Thyroid gland (tissue), 4 donors: Measurements from ENCODE around the gene SERPINB6. TPM values are rescaled to one million over a fixed set of nuclear protein-coding genes. Genes with fewer than 3 reads are reported as not detected.

Experiments
- DNase-seq, 2 donors: peaks; one replicate each; pipeline ENCODE4 v3.0.0-alpha.2; 2019
- H3K27ac ChIP-seq, 3 donors: fragments of 200-600 bp; sonication (generic); 1 replicate in 2 of 3; 2 replicates in 1 of 3; pipeline ENCODE4 v1.5.1; 2016 to 2019; ENCODE audit warnings: mild to moderate bottlenecking in 1 of 3, moderate library complexity in 1 of 3
- H3K27me3 ChIP-seq: fragments of 200-600 bp; sonication (generic); one replicate; pipeline ENCODE4 v1.5.1; 2019
- H3K36me3 ChIP-seq, 2 donors: fragments of 200-600 bp; sonication (generic); one replicate each; pipeline ENCODE4 v1.5.1; 2016 to 2019
- H3K4me1 ChIP-seq, 2 donors: fragments of 200-600 bp; sonication (generic); one replicate each; pipeline ENCODE4 v1.5.1; 2017 to 2019
- H3K4me3 ChIP-seq, 3 donors: fragments of 200-600 bp; sonication (generic); replicated peaks in 1 of 3; 1 replicate in 2 of 3; 2 replicates in 1 of 3; pipeline ENCODE4 v1.5.1; 2016; ENCODE audit warnings: mild to moderate bottlenecking in 1 of 3
- H3K9me3 ChIP-seq: fragments of 200-600 bp; sonication (generic); one replicate; pipeline ENCODE4 v1.5.1; 2017
- CTCF ChIP-seq, 6 experiments: fragments of 200-600 bp in 3 of 6; fragments of 450-650 bp in 3 of 6; sonication (generic) in 3 of 6; IDR thresholded peaks; one replicate each; pipeline ENCODE4 v1.5.1; 2016 to 2019; ENCODE audit warnings: antibody characterized with exemption in 6 of 6, mild to moderate bottlenecking in 2 of 6, inconsistent platforms in 1 of 6, moderate library complexity in 1 of 6
- POLR2A ChIP-seq, 2 donors: fragments of 450-650 bp; IDR thresholded peaks; one replicate each; pipeline ENCODE4 v1.6.1; 2017; ENCODE audit warnings: antibody characterized with exemption in 2 of 2, mild to moderate bottlenecking in 2 of 2, moderate library complexity in 1 of 2
- WGBS, 2 donors: methylation state at CpG; one replicate each; pipeline ENCODE4 v1.1.5; 2017; 5-methylcytosine and 5-hydroxymethylcytosine counted together
- intact Hi-C: fragments of 100-400 bp; cut with DNase I; formaldehyde crosslinking; loops from one replicate; pipeline ENCODE4 v1.15.1; 2023
- total RNA-seq, 4 donors: library from RNA; depleted of rRNA; stranded (reverse); fragments of >200 nt; gene quantifications; one replicate each; pipeline ENCODE4 v1.2.3, GENCODE V29; 2016

The SERPINB6 gene
- total RNA-seq, 4 donors from 2014 or later, result 151 to 210 (median 171) TPM

- Histone ChIP-seq H3K4me3 (no peak overlapping the region), H3K27ac (no peak overlapping the region), H3K27me3 (no peaks in the 10 kb centered on the region), H3K36me3 (no peaks in the 10 kb centered on the region), H3K4me1 (peaks cover 0 to 6% of the 10 kb centered on the region in 2 donors), H3K9me3 (no peaks in the 10 kb centered on the region)
- no peak for TF ChIP-seq CTCF (IDR thresholded peaks at IDR 0.05)
- no peak for TF ChIP-seq POLR2A (IDR thresholded peaks at IDR 0.05)
- WGBS, 2 donors, result 92 to 94% methylated on average over 3 of the region's 3 CpGs
- DNase-seq, result no peak
- intact Hi-C loops, result no loop called here
These were observed 30.5 kb downstream of the SERPINB6 start for GRCh38 chr6:2940851-2941250.

GRCh38 chr6:2940010-2940850, 31.1 kb downstream of the SERPINB6 start:
- Histone ChIP-seq H3K36me3 (no peaks in the 10 kb centered on the region), H3K27me3 (no peaks in the 10 kb centered on the region), H3K4me1 (peaks cover 0 to 6% of the 10 kb centered on the region in 2 donors), H3K27ac (no peak overlapping the region), H3K4me3 (no peak overlapping the region), H3K9me3 (no peaks in the 10 kb centered on the region)
- DNase-seq, result no peak
- TF ChIP-seq CTCF (IDR thresholded peaks at IDR 0.05) (no peak), POLR2A (IDR thresholded peaks at IDR 0.05) (peak in 1 of 2 donors; percentile 7)
- WGBS, 2 donors, result 72 to 75% methylated on average over 26 of the region's 26 CpGs
- intact Hi-C loops, result no loop called here

GRCh38 chr6:2939315-2940009, 31.9 kb downstream of the SERPINB6 start:
- Histone ChIP-seq H3K27me3 (no peaks in the 10 kb centered on the region), H3K27ac (peak overlapping the region in 2 of 3 donors; percentile 21 to 29), H3K4me1 (peaks cover 0 to 6% of the 10 kb centered on the region in 2 donors), H3K36me3 (no peaks in the 10 kb centered on the region), H3K9me3 (no peaks in the 10 kb centered on the region), H3K4me3 (no peak overlapping the region)
- TF ChIP-seq POLR2A (IDR thresholded peaks at IDR 0.05), result no peak
- no peak for TF ChIP-seq CTCF (IDR thresholded peaks at IDR 0.05)
- 67 to 83% methylated on average over 12 to 26 of the region's 34 CpGs for WGBS, 2 donors
- intact Hi-C loops, result no loop called here
- peak; percentile 90 to 93 for DNase-seq

GRCh38 chr6:2938632-2939083, 32.7 kb downstream of the SERPINB6 start:
- Histone ChIP-seq H3K27ac (peak overlapping the region in 2 of 3 donors; percentile 21 to 36), H3K4me1 (peaks cover 0 to 6% of the 10 kb centered on the region in 2 donors), H3K9me3 (no peaks in the 10 kb centered on the region), H3K4me3 (no peak overlapping the region), H3K36me3 (no peaks in the 10 kb centered on the region), H3K27me3 (no peaks in the 10 kb centered on the region)
- no peak for DNase-seq
- TF ChIP-seq POLR2A (IDR thresholded peaks at IDR 0.05) (no peak), CTCF (IDR thresholded peaks at IDR 0.05) (no peak)
- intact Hi-C loops, result no loop called here
- WGBS, 2 donors, result 89 to 93% methylated on average over 8 to 9 of the region's 9 CpGs
